Ishikawa (cell line): Measurements from ENCODE around the gene SLC38A9.

Source experiments
- CEBPB ChIP-seq: IDR thresholded peaks from 2 replicates; pipeline ENCODE4 v1.6.1; 2012
- CREB1 ChIP-seq: IDR thresholded peaks from 2 replicates; pipeline ENCODE4 v1.6.1; 2012; ENCODE audit warnings: low read depth
- EGR1 ChIP-seq: IDR thresholded peaks from 2 replicates; pipeline ENCODE4 v1.6.1; 2012
- EP300 ChIP-seq: IDR thresholded peaks from 2 replicates; pipeline ENCODE4 v1.6.1; 2012; ENCODE audit warnings: borderline replicate concordance
- FOXM1 ChIP-seq: IDR thresholded peaks from 2 replicates; pipeline ENCODE4 v1.6.1; 2012; ENCODE audit warnings: low read depth, borderline replicate concordance
- MAX ChIP-seq: IDR thresholded peaks from 2 replicates; pipeline ENCODE4 v1.6.1; 2012
- NFIC ChIP-seq: IDR thresholded peaks from 2 replicates; pipeline ENCODE4 v1.6.1; 2012
- RAD21 ChIP-seq: IDR thresholded peaks from 2 replicates; pipeline ENCODE4 v1.6.1; 2012; ENCODE audit warnings: low read depth
- REST ChIP-seq: IDR thresholded peaks from 2 replicates; pipeline ENCODE4 v1.6.1; 2012; ENCODE audit warnings: low read depth, mild to moderate bottlenecking
- TAF1 ChIP-seq: IDR thresholded peaks from 2 replicates; pipeline ENCODE4 v1.6.1; 2012; ENCODE audit warnings: low read depth, mild to moderate bottlenecking
- TCF12 ChIP-seq: IDR thresholded peaks from 2 replicates; pipeline ENCODE4 v1.6.1; 2012; ENCODE audit warnings: low read depth
- TEAD4 ChIP-seq: IDR thresholded peaks from 2 replicates; pipeline ENCODE4 v1.6.1; 2012
- USF1 ChIP-seq: IDR thresholded peaks from 2 replicates; pipeline ENCODE4 v1.6.1; 2012
- YY1 ChIP-seq: IDR thresholded peaks from 2 replicates; pipeline ENCODE4 v1.6.1; 2012; ENCODE audit warnings: low read depth
- ZBTB7A ChIP-seq: IDR thresholded peaks from 2 replicates; pipeline ENCODE4 v1.6.1; 2012; ENCODE audit warnings: low read depth

The SLC38A9 gene

GRCh38 chr5:55591686-55592085 is 120.4 kb downstream of the SLC38A9 start:
- no peak for TF ChIP-seq MAX
- TF ChIP-seq CEBPB, result no peak
- TF ChIP-seq TEAD4, result no peak
- TF ChIP-seq NFIC, result no peak
- no peak for TF ChIP-seq EGR1
- no peak for TF ChIP-seq TAF1
- no peak for TF ChIP-seq REST
- no peak for TF ChIP-seq RAD21
- no peak for TF ChIP-seq CREB1
- TF ChIP-seq TCF12, result no peak
- no peak for TF ChIP-seq YY1
- TF ChIP-seq USF1, result no peak
- no peak for TF ChIP-seq ZBTB7A
- TF ChIP-seq FOXM1, result no peak
- no peak for TF ChIP-seq EP300

DNA sequence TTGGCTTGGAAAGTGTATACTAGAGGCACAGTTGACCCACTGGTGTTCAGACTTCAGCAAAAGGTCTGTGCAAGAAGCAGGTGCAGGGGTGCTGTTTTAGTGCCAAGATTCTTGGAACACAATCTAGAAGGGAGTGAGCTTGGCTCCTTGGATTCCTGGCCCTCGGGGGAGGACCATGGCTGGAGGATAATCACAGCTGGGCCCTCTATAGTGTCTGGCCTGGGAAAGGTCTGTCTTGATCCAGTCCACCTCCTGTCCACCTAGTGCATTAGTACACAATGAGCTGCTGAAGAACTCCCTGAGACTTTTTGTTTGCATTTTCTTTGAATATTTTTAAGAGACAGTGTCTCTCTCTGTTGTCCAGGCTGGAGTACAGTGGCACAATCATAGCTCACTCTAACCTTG is 126.9 kb downstream of the SLC38A9 start:
- TF ChIP-seq RAD21 (no peak), TEAD4 (no peak), USF1 (no peak), FOXM1 (no peak)

DNA sequence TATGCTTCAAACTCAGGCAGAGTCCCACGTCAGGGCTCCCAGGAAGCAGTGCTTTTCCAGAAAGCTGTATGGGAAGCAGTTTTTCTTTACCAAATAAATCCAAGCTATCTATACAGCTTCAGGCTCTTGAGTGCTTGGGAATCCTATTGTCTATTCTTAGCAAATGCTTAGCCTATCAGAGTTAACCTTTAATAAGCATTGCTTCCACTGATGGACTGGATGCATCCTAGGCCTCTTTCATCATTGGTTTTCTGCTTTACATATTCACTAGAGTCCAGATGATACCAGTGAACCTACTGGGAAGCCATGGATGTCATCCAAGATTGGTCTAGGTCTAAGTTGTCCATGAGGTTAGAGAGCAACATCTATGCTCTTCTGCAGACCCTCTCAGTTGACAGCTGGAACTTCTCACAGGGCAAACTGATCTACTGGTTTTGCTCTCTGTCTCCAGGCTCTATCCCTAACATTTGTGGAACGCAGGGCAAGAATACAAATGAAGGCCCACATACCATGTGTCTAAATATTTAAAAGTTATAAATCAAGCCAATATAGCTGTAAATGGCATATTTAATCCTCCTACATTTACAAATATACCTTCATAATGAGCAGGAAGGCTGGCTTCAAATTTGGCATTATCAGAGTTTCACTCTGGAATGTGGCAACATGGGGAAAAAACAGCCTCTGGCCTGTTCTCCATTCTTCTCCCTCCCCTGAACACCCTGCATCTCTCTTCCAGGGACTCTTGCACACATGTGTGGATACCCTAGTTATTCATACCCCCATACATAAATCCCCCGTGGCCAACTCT is 127.5 kb downstream of the SLC38A9 start:
- TF ChIP-seq CEBPB, result no peak
- no peak for TF ChIP-seq EP300
- no peak for TF ChIP-seq TAF1
- no peak for TF ChIP-seq MAX
- no peak for TF ChIP-seq FOXM1
- TF ChIP-seq RAD21, result no peak
- TF ChIP-seq NFIC, result no peak
- TF ChIP-seq CREB1, result no peak
- no peak for TF ChIP-seq EGR1
- no peak for TF ChIP-seq REST
- TF ChIP-seq USF1, result no peak
- TF ChIP-seq YY1, result no peak
- TF ChIP-seq ZBTB7A, result no peak
- no peak for TF ChIP-seq TCF12
- no peak for TF ChIP-seq TEAD4

- TF ChIP-seq EGR1 (no peak), TAF1 (no peak), ZBTB7A (no peak), CEBPB (no peak), MAX (no peak), REST (no peak), TCF12 (no peak), EP300 (no peak), CREB1 (no peak), NFIC (no peak), RAD21 (no peak)
Measured at GRCh38 chr5:55583578-55583977, 128.5 kb downstream of the SLC38A9 start.
